ENCODE results near the gene AFF3.

DNA sequence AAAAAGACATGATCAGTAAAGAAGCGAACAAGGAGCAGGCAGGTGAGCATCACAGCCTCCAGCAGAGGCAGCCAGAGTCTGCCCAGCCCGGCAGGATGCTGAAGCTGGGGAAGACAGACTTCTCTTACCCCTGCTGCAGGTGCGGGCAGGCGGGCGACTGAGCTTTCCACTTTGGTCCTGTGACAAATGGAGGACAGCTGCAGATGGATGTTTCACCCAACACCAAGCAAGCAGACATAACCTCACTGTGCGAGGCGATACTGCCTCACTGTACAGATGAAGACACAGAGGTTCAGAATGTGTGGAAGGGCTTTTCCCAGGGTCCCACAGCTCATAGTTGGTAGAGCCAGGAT, 251.0 kb downstream of the AFF3 start:
- TF ChIP-seq, protein P1, sequence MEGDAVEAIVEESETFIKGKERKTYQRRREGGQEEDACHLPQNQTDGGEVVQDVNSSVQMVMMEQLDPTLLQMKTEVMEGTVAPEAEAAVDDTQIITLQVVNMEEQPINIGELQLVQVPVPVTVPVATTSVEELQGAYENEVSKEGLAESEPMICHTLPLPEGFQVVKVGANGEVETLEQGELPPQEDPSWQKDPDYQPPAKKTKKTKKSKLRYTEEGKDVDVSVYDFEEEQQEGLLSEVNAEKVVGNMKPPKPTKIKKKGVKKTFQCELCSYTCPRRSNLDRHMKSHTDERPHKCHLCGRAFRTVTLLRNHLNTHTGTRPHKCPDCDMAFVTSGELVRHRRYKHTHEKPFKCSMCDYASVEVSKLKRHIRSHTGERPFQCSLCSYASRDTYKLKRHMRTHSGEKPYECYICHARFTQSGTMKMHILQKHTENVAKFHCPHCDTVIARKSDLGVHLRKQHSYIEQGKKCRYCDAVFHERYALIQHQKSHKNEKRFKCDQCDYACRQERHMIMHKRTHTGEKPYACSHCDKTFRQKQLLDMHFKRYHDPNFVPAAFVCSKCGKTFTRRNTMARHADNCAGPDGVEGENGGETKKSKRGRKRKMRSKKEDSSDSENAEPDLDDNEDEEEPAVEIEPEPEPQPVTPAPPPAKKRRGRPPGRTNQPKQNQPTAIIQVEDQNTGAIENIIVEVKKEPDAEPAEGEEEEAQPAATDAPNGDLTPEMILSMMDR (IDR thresholded peaks at IDR 0.05), result no peak
- TF ChIP-seq POLR2A (IDR thresholded peaks at IDR 0.05), result no peak
